Activated CD4-positive, alpha-beta T cell treated with anti-CD3 and anti-CD28 coated beads for 48 hours (primary cell): Measurements from ENCODE around the gene GABARAPL1.
A peak's percentile ranks its signal among the peaks of the same experiment; 100 is the strongest.
"Not testable (repeated sequence)": the region's sequence is repeated elsewhere in the genome, so short reads cannot be mapped to it uniquely, and the experiment has no call there.

ENCODE experiments used
- DNase-seq: peaks from one replicate; pipeline ENCODE4 v3.0.0-alpha.2; 2020

Gene GABARAPL1

DNA sequence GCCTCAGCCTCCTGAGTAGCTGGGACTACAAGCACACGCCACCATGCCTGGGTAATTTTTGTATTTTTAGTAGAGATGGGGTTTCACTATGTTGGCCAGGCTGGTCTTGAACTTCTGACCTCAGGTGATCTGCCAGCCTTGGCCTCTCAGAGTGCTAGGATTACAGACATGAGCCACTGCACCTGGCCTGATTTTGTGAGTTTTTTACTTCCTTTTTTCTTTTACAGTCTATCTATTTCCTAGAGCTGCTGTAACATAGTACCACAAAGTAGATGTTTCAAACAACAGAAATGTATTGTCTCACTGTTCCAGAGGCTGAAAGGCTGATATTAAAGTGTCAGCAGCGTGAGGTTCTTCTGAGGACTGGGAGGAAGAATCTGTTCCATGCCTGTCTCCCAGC lies 8.2 kb upstream of the GABARAPL1 start:
- not testable (repeated sequence) for DNase-seq

DNA sequence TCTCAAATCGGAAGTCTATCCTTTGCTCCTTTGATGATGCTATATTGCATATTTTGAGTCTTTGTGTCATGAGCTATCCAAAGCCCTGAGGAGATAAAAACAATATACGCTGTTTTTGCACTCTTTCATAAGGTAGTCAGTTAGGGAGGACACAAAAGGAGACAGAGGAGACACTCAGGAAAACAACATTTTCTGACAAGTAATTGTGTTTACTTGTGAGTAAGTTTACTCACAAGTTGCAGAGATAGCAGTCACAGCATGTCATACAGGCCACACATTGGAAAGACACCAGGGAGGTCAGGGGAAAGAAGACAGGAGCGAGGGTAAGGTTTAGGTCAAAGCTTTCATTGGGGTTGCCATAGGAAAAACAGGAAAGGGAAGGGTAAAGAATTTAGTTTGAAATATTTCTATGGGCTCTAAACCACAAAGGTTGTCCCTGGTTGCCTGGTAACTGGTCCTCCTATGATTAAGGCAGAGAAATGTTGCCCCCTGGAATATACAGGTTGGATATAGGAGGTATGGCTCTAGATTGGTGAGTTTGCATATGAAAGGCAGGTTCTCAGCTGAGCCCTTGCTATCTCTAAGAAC lies 7.4 kb upstream of the GABARAPL1 start:
- no peak for DNase-seq

DNA sequence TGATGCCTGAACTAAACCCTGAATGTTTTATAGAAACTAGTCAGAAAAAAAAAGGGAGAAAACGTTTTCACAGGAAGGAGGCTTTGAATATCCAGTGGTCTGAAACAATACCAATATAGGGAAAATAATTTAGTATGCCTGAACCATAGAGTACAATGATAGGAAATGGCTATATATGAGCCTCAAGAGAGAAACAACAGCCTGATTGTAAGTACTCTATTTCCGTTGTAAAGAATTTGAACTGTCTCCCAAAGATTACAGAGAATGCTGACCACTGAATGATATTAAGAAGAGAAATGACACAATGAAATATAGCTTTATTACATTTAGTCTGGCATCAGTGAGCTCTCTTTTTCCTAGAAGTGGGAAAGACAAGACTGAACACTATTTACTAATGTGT lies 5.5 kb upstream of the GABARAPL1 start:
- no peak for DNase-seq

DNA sequence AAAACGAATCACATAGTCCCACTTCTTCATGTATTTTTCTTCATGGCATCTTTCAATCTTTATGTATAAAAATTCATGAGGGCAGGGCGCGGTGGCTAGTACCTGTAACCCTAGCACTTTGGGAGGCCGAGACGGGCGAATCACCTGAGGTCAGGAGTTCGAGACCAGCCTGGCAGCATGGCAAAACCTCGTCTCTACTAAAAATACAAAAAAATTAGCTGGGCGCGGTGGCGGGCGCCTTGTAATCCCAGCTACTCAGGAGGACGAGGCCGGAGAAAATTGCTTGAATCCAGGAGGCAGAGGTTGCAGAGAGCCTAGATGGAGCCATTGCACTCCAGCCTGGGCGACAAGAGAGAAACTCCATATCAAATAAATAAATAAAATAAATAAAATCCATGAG lies 2.5 kb upstream of the GABARAPL1 start:
- no peak for DNase-seq

DNA sequence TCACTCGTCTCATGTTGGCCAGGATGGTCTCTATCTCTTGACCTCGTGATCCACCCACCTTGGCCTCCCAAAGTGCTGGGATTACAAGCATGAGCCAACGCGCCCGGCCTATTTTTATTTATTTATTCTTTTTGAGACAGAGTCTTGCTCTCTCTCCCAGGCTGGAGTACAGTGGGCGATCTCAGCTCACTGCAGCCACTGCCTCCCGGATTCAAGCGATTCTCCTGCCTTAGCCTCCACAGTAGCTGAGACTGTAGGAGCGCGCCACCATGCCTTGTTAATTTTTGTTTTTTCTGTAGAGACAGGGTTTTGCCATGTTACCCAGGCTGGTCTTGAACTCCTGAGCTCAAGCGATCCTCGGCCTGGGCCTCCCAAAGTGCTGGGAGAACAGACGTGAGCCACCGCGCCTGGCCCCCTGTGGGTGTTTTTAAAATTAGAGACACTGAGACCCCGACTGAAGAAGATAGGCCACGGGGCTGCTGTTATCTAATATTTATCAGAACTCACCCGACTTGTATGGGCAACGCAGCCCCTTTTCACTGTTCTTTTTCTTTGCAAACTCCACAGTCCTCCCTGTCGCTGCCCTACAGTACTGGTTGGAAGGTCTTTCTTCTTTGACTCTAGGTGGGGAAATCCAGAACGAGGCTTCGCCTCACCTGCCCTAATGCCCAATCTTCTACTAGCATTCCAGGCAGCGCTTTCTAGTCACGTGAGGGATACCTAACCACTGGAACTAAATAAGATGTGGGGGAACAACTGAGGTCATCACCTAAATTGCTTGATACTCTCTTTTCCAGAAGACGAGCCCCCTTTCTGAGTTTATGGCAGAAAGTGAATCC lies 1.4 kb upstream of the GABARAPL1 start:
- no peak for DNase-seq

DNA sequence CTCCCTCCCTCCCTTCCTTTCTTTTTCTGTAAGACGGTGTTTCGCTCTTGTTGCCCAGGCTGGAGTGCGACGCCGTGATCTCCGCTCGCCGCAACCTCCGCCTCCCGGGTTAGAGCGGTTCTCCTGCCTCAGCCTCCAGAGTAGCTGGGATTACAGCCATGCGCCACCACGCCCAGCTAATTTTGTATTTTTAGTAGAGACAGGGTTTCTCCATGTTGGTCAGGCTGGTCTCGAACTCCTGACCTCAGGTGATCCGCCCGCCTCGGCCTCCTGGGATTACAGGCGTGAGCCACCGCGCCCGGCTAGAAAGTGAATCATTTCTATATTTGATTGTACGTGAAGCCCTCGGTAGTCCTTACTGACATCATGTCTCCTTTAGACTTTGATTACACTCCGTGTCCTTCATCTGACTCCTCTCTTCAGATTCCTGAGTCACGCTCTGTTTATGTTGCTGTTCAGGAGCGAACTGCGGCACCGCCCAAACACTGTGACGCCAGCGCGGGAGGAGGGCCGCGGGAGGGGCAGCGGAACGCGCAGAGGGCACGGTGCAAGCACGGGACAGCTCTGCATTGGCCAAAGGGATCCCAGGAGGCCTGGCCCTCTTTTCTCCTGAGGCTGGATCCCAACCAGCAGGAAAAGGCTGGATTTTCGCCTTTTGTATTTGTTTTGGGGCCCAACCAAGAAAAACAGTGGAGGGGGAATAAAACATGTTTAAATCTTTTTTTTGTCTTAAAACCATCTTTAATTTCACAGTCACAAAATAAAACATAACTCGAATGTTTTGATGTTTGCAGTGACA lies 538 bp upstream of the GABARAPL1 start:
- peak; percentile 91 for DNase-seq

DNA sequence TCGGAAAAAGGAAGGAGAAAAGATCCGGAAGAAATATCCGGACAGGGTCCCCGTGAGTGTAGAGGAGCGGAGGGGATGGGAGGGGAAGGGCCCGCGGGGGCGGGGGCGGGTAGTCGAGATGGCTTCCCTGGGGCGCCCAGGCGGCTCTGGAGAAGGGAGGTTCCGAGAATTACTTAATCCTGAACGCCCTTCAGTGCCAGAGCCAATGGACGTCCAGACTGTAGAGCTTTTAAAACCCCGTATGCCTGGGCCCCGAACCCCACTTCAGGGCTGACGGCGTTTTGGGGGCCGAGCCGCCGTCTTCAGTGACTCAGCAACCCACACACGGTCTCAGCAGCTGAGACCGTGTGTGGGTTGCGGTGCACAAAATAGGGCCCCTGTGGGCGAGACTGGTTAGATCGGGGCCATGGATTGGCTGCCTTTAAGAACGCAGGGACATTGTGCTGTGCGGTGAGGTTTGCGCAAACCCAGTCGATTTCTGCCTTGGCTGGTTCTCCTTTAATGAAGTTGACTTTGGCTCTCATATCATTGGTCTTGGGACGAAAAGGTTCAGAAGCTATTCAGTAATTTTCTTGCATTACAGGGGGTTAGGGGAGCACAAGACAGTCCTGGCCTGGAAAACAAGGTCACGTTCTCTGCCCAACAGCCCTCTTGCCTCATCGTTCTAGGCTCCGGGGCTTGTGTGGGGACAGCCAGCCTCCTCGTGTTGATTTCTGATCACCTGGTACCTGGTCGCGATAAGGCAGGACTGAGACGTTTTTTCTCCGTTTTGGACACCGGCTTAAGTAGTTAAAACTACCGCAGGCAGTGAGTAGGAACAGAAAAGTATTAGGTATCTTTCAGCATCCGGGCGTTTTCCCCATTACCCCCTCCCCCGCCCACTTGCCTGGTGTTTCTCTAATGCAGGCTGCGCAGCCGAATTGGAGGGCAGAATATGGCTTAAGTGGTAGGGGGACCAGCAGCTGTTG lies 775 bp downstream of the GABARAPL1 start:
- DNase-seq = peak; percentile 82

DNA sequence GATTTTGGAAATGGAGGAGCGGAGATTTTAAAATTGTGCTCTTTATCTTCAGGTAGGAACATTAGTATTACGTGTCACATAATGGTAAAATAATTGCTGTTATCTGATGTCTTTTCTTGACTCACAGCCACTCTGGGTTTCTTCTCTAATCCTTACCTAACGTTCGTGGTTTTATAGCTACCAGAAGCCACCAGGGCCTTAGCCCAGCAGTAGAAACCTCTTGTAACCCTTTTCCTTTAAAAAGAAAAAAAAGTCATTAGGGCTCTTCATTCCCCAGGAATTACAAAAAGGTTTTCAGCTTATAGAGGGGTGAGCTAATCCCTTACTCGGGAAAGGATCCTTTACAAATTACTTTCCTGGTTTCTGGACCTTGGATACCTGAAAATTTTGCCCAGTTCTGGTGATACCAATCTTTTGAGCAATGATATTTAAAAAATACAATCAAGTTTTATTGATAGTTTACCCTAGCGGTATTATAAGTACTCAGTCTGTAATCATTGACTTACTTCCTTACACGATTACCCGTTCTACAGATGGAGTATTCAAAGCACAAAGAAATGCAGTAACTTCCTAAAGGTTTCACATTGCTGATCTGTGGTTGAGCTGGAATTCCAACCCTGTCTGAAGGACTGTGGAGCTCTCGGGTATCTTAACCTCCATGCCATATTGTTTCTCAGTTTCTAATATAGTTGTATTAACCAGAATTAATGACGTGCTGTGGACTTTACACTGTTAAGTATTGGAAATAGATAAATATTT lies 1.6 kb downstream of the GABARAPL1 start:
- DNase-seq = no peak

DNA sequence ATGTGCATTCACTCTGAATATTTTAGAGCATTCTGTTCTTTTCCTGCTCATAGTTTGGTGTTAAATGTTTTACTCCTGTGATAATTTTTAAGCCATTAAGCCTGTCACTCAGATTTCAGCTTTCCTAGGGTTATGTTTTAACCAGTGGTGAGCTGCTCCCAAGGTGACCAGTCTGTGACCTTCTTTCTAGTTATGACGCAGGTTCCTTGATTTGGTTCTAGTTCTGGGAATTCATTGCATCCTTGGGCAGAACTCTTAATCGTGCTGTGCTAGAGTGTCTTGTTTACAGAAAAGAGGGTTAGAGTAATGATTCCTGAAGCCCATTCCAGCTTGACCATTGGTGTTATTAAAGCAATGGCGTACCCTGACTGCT lies 2.2 kb downstream of the GABARAPL1 start:
- DNase-seq = no peak

DNA sequence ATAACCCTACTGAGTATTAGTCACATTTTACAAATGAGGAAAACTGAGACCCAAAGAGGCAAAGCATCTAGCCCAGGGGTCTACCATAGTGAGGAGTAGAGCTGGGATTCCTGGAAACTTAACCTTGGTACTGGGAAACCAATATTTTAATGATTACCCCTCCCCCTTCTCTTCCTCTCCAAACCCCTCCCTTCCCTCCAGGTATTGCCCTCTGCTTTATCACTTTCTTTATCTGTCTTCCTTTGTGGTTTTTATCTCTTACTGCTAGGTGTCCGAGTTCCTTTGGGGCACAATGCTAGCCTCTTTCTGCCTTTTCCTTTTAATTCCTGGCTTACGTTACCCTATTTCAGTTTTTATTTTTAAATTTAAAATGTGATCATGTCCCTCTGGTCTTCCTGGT lies 2.8 kb downstream of the GABARAPL1 start:
- DNase-seq = no peak

DNA sequence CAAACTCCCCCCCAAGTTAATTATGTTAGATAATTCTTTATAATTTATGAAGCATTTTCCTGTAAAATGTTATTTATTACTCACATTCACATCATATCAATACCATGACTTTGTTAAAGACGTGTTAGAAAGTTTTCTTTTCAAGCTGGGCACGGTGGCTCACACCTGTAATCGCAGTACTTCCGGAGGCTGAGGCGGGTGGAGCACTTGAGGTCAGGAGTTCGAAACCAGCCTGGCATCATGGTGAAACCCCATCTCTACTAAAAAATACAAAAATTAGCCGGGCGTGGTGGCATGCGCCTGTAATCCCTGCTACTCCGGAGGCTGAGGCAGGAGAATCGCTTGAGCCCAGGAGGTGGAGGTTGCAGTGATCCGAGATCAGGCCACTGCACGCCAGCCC lies 3.3 kb downstream of the GABARAPL1 start:
- peak; percentile 28 for DNase-seq

DNA sequence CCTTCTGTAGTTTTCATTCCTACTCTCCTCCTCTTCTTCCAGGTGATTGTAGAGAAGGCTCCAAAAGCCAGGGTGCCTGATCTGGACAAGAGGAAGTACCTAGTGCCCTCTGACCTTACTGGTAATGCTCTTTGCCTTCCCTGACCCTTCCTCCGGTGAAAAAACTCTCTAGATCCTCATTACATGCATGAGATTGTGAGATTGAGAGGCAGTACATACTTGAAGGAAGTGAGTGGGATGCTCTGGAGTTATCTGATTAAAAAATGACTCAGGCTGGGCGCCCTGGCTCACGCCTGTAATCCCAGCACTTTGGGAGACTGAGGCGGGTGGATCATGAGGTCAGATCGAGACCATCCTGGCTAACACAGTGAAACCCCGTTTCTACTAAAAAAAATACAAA lies 5.3 kb downstream of the GABARAPL1 start:
- no peak for DNase-seq

DNA sequence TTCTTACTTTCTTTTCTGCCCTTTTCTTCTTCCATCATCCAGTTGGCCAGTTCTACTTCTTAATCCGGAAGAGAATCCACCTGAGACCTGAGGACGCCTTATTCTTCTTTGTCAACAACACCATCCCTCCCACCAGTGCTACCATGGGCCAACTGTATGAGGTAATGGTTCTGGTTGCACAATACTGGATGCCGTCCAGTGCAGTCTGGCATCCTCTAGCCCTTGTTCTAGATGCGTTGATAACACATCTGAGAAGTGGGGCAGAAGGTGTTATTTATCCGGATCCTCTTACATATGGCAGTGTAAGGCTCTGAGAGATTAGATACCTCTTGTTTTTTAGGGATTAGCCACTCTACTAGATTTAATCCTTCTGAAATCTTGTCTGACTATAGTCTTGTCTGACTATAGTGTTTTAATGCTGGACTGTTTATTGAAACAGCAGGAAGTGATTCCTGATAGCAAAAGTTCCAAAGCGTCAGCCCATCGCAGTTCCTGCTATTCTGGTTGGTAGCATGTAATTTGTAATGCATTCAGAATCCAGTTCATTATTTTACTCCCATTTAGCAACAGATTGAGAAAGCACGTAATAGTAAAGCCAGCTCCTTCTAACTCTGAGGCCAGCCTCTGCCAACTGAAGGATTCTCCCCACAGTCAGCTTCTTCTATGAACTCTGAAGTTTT lies 7.9 kb downstream of the GABARAPL1 start:
- DNase-seq = no peak

DNA sequence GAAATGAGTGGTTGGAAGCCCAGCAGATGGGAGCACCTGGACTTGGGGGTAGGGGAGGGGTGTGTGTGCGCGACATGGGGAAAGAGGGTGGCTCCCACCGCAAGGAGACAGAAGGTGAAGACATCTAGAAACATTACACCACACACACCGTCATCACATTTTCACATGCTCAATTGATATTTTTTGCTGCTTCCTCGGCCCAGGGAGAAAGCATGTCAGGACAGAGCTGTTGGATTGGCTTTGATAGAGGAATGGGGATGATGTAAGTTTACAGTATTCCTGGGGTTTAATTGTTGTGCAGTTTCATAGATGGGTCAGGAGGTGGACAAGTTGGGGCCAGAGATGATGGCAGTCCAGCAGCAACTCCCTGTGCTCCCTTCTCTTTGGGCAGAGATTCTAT lies 9.2 kb downstream of the GABARAPL1 start:
- no peak for DNase-seq

DNA sequence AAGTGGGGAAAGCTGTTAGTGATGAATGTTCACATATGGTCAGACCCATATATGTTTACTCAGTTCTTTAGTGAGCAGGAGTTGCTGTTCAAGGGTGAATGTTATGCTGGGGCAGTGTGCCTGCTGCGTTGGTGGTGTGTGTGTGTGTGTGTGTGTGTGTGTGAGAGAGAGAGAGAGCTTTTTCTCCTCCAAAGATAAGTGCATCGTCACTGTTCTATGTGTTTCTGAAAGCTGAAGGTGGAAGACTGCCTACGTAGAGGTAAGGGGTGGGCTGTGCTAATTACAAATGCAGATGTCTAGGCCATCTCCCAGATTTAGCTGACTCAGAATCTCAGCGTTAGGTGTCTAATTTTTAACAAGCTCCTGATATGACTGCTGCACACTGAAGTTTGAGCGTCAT lies 10.5 kb downstream of the GABARAPL1 start:
- no peak for DNase-seq

DNA sequence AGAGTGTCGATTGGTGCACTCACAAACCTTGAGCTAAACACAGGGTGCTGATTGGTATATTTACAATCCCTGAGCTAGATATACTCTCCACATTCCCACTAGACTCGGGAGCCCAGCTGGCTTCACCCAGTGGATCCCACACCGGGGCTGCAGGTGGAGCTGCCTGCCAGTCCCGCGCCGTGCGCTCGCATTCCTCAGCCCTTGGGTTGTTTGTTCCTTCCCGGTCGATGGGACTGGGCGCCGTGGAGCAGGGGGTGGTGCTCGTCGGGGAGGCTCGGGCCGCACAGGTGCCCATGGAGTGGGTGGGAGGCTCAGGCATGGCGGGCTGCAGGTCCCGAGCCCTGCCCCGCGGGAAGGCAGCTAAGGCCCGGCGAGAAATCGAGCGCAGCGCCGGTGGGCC lies 12.7 kb downstream of the GABARAPL1 start:
- DNase-seq = not testable (repeated sequence)

DNA sequence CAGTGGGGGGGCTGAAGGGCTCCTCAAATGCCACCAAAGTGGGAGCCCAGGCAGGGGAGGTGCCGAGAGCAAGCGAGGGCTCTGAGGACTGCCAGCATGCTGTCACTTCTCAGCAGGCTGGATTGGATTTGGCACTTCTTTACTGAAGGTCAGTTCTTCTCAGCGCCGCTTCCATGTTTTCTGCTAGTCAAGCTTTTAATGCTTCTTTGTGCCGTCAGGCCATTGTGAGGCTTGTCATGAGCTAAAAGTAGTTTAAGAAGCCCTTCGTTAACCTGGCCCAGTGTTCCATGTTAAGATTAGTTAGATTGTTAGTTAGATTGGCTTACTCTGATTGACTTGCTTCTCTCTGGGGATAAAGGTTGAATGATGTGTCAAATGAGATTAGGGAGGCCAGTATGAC lies 13.4 kb downstream of the GABARAPL1 start:
- DNase-seq = no peak

DNA sequence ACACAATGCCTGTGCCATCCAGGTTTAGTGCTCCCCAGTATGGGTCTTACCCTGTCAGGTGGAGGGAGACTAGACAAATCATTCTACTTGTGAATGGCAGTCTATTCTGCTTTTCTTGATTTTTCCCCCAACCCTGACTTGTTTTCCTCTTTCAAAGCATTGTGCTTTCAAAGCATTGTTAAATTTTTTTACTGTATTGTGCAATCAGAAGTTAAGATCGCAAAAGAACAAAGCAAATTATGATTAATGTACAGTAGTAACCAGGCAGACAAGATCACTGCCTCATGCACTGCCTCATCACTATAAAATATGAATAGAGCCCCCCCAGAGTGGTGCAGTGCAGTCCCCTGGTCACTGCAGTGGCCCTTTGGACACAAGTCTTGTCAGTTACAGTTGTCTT lies 14.1 kb downstream of the GABARAPL1 start:
- DNase-seq = no peak

DNA sequence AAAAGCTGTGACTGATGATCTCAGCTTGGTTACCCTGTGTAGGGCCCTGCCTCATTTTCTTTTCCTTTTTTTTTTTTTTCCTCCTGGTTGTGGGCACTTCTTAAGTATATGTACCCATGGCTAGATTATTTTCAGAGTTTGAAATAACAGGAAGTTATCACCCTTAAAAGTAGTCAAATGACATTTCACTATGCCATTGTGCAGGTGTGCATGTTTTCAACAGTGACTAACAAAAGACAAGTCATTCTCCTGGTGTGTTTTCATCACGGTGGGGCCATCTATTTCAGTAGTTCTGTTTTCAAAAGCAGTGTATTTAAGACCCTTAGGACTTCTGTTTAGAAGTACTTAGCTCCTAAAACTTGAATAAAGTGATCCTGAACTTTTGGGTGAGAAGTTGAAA lies 15.0 kb downstream of the GABARAPL1 start:
- no peak for DNase-seq

DNA sequence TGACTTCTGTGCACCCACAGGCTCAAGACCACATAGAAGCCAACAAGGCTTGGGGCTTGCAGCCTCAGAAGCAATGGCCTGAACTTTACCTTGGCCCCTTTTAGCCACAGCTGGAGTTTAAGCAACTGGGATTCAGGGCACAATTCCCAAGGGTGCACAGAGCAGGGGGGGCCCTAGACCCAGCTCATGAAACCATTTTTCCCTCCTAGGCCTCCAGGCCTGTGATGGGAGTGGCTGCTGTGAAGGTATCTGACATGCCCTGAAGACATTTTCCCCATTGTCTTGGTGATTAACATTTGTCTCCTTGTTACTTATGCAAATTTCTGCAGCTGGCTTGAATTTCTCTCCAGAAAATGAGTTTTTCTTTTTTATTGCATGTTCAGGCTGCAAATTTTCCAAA lies 21.9 kb downstream of the GABARAPL1 start:
- DNase-seq = no peak
